ENCODE data around the gene FAM170B.

GRCh38 chr10:49123981-49124950, 9.6 kb downstream of the FAM170B start:
- TF ChIP-seq EP300 (IDR thresholded peaks at IDR 0.05) (no peak), POLR2AphosphoS5 (IDR thresholded peaks at IDR 0.05) (no peak), CTCF (IDR thresholded peaks at IDR 0.05) (no peak)
